ENCODE results near the gene TXLNB.

DNA sequence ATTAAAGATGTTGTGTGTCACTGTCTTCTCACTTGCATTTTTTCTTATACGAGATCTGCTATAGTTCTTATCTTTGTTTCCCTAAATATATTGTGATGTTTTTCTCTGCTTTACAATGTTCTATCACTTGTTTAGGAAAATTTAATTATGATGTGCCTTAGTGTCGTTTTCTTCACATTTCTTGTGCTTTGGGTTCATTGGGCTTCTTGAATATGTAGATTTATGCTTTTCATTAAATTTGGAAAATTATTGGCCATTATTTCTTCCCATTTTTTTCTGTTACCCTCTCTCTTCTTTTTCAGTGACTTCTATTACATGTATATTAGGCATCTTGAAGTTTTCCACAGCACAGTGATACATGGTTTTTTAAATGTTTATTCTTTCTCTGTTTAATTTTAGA is 49.3 kb upstream of the TXLNB start:
- TF ChIP-seq CTCF (IDR thresholded peaks at IDR 0.05) = no peak
- no peak for TF ChIP-seq POLR2A (IDR thresholded peaks at IDR 0.05)
